Ovary (tissue), 3 donors: ENCODE measurements around the gene FMNL2.

ENCODE experiments used
- CTCF ChIP-seq, 3 donors: fragments of 450-650 bp in 2 of 3; fragments of 200-600 bp in 1 of 3; IDR thresholded peaks; one replicate each; pipeline versions ENCODE4 v1.5.1 to v1.8.0; 2016 to 2022; ENCODE audit warnings: antibody characterized with exemption in 3 of 3, mild to moderate bottlenecking in 1 of 3
- EP300 ChIP-seq: sonication (generic); formaldehyde crosslinking; IDR thresholded peaks from one replicate; pipeline ENCODE4 v1.6.1; 2017; ENCODE audit warnings: antibody characterized with exemption
- POLR2A ChIP-seq: fragments of 450-650 bp; IDR thresholded peaks from one replicate; pipeline ENCODE4 v1.6.1; 2017; ENCODE audit warnings: antibody characterized with exemption, mild to moderate bottlenecking, moderate library complexity
- donor health status: DM: no; HTN: no; CAD: no.

GRCh38 chr2:152395103-152395502 is 60.1 kb downstream of the FMNL2 start:
- TF ChIP-seq CTCF (IDR thresholded peaks at IDR 0.05), result no peak
- no peak for TF ChIP-seq POLR2A
- TF ChIP-seq EP300, result no peak
